Mucosa of descending colon (tissue), 3 donors: ENCODE results near the gene FAM131C. TPM values are rescaled to one million over a fixed set of nuclear protein-coding genes. Genes with fewer than 3 reads are reported as not detected.

ENCODE experiments used
- ATAC-seq: fragments of 200-7000 bp; cut with Tn5 transposase; one replicate; pipeline ENCODE4 v1.9.1; 2020; ENCODE audit warnings: mild to moderate bottlenecking, moderate library complexity
- DNase-seq, 3 donors: peaks; one replicate each; pipeline ENCODE4 v3.0.0-alpha.2; 2020
- H3K36me3 ChIP-seq: fragments of 200-600 bp; one replicate; pipeline ENCODE4 v1.8.0; 2021; ENCODE audit warnings: low read depth, mild to moderate bottlenecking
- H3K4me1 ChIP-seq: fragments of 200-600 bp; one replicate; pipeline ENCODE4 v1.8.0; 2021; ENCODE audit warnings: low read depth, mild to moderate bottlenecking
- H3K4me3 ChIP-seq: fragments of 200-600 bp; one replicate; pipeline ENCODE4 v1.8.0; 2021; ENCODE audit warnings: mild to moderate bottlenecking
- H3K9me3 ChIP-seq: fragments of 200-600 bp; one replicate; pipeline ENCODE4 v1.8.0; 2021; ENCODE audit warnings: mild to moderate bottlenecking
- CTCF ChIP-seq: fragments of 200-600 bp; IDR thresholded peaks from one replicate; pipeline ENCODE4 v1.8.0; 2022; ENCODE audit warnings: antibody characterized with exemption, mild to moderate bottlenecking
- intact Hi-C, 2 donors: fragments of 100-400 bp; cut with DNase I in 1 of 2; cut with micrococcal nuclease in 1 of 2; formaldehyde crosslinking; loops; one replicate each; pipeline versions ENCODE4 v1.11.0 to v1.11.1; 2022; cut with DNase I, micrococcal nuclease
- total RNA-seq, 3 donors: library from RNA; stranded (reverse); fragmentation: NEBNext Ultra II Directional in 2 of 3; extraction: Animal tissue kit (Norgen Biotek cat#: 25700) in 2 of 3; gene quantifications; one replicate each; pipeline versions ENCODE4 v1.2.1 to v1.2.4, GENCODE V29; 2021 to 2023
- donor health status: DM: no; HTN: no; CAD: no; lungs with moderate emphysema.
- donor health status: DM: no; HTN: no; CAD: no.
- donor health status: DM: no; HTN: yes; CAD: no.

Gene FAM131C
- total RNA-seq, 3 donors from 2014 or later: 3.5 TPM; not detected in 2

- DNase-seq (no peak), ATAC-seq (peak; percentile 4)
- H3K4me1 ChIP-seq: peaks cover 16% of the 10 kb centered on the region
- no peaks in the 10 kb centered on the region for H3K9me3 ChIP-seq
- H3K4me3 ChIP-seq: no peak overlapping the region
- no peaks in the 10 kb centered on the region for H3K36me3 ChIP-seq
- intact Hi-C loops: no loop called here
- no peak for TF ChIP-seq CTCF
Measured at GRCh38 chr1:16013908-16014258, 59.6 kb downstream of the FAM131C start.

DNA sequence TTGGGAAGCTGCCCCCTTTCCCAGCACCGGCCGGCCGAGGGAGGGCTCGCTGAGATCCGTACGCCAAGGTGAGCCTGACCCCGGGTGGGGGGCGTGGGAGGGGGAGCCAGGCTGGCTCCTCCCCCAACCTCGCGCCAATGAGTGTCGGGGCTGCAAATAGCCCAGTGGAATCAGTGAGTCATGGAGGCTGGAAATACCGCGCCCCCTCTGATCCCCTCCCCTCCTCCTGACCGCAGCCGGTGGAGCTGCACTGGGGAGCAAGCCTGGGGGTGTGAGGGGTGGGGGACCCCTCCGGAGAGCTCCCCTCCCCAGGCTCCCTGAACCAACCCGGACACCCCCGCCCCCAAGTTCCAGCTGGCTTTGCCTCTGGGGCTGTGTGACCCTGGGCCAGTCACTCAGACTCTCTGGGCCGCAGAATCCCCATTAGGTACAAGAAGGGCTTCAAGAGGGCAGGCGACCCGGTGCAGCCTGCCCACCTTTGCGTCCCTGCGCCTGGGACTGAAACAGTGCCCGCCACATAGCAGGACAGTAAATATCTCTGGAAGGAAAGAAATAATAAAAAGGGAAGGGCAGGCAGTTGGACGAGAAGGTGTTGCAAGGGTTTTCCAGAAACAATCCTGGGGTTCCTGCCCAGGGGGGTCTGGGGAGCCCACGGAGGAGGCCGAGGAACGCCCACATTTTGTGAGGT lies 60.1 kb downstream of the FAM131C start:
- Histone ChIP-seq H3K4me3 (no peak overlapping the region), H3K9me3 (no peaks in the 10 kb centered on the region), H3K36me3 (no peaks in the 10 kb centered on the region), H3K4me1 (peaks cover 16% of the 10 kb centered on the region)
- intact Hi-C loops: no loop called here
- ATAC-seq (peak; percentile 72), DNase-seq (peak; percentile 19 to 76 (median 68))
- TF ChIP-seq CTCF: no peak

DNA sequence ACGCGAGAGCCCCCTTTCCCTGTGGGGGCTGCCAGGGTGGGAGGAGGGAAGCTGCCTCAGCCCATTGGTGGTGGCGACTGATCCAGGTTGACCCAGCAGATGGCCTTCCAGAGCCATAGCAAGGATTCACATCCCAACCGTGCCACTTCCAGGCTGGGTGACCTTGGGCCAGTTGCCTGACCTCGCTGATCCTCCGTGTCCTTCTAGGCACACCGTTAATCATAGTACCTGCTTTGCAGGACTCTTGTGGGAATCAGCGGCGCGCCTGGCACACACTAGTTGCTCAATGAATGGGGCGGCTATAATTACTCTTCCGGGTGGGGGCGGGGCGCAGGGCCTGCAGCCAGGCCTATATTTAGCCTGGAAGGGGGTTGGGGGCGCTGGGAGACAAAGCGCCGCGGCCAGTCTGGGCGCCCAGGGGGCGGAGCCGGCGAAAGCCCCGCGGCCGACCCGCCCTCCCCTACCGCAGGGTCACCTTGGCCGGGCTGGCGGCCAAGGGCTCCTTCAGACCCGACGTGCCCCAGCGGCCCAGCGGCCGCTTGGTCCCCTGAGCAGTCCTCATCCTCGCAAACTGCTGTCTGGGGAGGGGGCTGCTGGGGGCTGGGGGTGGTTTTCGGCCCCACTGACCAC lies 60.7 kb downstream of the FAM131C start:
- no peaks in the 10 kb centered on the region for H3K36me3 ChIP-seq
- no peak overlapping the region for H3K4me3 ChIP-seq
- H3K4me1 ChIP-seq: peaks cover 16% of the 10 kb centered on the region
- DNase-seq (peak; percentile 54 to 82 (median 79)), ATAC-seq (peak; percentile 74)
- intact Hi-C loops: no loop called here
- no peak for TF ChIP-seq CTCF
- H3K9me3 ChIP-seq: no peaks in the 10 kb centered on the region

- Histone ChIP-seq H3K4me3 (no peak overlapping the region), H3K4me1 (peaks cover 16% of the 10 kb centered on the region), H3K9me3 (no peaks in the 10 kb centered on the region), H3K36me3 (no peaks in the 10 kb centered on the region)
- intact Hi-C loops: no loop called here
- ATAC-seq: no peak
- no peak for TF ChIP-seq CTCF
- DNase-seq: no peak
Measured at GRCh38 chr1:16011936-16012589, 61.4 kb downstream of the FAM131C start.

GRCh38 chr1:16010837-16011236 lies 62.6 kb downstream of the FAM131C start:
- H3K4me1 ChIP-seq: peaks cover 16% of the 10 kb centered on the region

More at GRCh38 chr1:16010837-16011236, 62.6 kb downstream of the FAM131C start:
- Histone ChIP-seq H3K9me3 (no peaks in the 10 kb centered on the region), H3K4me3 (no peak overlapping the region), H3K36me3 (no peaks in the 10 kb centered on the region)
- ATAC-seq (no peak), DNase-seq (no peak)
- intact Hi-C loops: no loop called here
- no peak for TF ChIP-seq CTCF
